Subcutaneous adipose tissue (tissue), 4 donors: ENCODE results near the gene UGT2B7. TPM values are rescaled to one million over a fixed set of nuclear protein-coding genes. Genes with fewer than 3 reads are reported as not detected.

Experiments used
- total RNA-seq, 4 donors: library from RNA; depleted of rRNA; stranded (reverse); fragments of >200 nt; gene quantifications; one replicate each; pipeline ENCODE4 v1.1.0, GENCODE V29; 2016
- TF ChIP-seq, protein P1 (sequence below): fragments of 450-650 bp; IDR thresholded peaks from one replicate; pipeline ENCODE4 v1.5.1; 2016; ENCODE audit warnings: low read depth, mild to moderate bottlenecking, control low read depth, antibody characterized with exemption, moderate library complexity

Gene UGT2B7
- total RNA-seq: not detected

DNA sequence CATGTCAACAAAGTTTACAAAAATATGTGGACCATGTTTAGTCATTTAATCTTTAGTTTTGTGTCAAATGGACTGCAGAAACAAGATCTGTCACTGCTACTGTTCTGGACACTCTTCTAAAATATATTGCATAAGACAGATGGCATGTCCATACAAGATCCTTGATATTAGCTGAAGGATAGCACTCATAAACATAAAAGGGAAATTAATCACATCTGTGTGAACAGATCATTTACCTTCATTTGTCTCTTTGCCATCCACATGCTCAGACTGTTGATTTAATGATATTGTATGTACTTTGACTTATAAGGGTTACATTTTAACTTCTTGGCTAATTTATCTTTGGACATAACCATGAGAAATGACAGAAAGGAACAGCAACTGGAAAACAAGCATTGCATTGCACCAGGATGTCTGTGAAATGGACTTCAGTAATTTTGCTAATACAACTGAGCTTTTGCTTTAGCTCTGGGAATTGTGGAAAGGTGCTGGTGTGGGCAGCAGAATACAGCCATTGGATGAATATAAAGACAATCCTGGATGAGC is at the start of gene UGT2B7:
Gene UGT2B7, plus strand, starts transcription at position 364 of the 546 bp plus-strand sequence. Its CDS starts 47 bp downstream, at position 411.
- TF ChIP-seq, protein P1, sequence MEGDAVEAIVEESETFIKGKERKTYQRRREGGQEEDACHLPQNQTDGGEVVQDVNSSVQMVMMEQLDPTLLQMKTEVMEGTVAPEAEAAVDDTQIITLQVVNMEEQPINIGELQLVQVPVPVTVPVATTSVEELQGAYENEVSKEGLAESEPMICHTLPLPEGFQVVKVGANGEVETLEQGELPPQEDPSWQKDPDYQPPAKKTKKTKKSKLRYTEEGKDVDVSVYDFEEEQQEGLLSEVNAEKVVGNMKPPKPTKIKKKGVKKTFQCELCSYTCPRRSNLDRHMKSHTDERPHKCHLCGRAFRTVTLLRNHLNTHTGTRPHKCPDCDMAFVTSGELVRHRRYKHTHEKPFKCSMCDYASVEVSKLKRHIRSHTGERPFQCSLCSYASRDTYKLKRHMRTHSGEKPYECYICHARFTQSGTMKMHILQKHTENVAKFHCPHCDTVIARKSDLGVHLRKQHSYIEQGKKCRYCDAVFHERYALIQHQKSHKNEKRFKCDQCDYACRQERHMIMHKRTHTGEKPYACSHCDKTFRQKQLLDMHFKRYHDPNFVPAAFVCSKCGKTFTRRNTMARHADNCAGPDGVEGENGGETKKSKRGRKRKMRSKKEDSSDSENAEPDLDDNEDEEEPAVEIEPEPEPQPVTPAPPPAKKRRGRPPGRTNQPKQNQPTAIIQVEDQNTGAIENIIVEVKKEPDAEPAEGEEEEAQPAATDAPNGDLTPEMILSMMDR: no peak

DNA sequence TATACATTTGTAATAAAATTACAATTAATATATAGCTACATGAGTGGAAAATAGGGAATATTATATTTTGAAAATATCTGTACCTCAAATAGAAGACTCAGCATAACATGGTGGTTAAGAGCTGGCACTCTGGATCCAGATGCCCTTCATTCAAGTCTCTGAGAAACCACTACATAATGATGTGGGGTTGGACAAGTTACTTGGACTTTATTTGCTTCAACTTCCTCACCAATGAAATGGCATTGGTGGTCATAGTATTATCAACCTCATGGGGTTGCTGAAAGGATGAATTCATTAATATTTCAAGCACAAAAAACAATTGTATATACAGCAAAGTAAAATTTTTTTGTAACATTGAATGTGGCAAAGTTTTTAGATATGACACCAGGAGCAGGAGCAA is 46.4 kb upstream of the UGT2B7 start:
- TF ChIP-seq, protein P1: no peak

DNA sequence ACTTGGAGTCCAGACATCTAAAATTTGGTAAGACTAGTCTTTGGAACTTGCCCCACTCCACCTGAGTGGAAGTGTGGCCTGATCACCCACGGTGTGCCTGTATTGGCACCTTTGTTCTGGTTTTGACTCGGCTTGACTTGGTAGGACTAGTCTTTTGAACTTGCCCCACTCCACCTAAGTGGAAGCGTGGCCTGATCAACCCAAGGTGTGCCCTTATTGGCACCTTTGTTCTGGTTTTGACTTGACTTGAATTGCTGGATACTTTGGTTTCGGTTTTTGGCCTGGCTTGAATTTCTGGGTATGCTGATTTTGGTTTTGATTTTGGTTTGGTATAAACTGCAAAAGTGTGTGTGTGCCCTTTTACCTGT is 44.7 kb upstream of the UGT2B7 start:
- TF ChIP-seq, protein P1: no peak

DNA sequence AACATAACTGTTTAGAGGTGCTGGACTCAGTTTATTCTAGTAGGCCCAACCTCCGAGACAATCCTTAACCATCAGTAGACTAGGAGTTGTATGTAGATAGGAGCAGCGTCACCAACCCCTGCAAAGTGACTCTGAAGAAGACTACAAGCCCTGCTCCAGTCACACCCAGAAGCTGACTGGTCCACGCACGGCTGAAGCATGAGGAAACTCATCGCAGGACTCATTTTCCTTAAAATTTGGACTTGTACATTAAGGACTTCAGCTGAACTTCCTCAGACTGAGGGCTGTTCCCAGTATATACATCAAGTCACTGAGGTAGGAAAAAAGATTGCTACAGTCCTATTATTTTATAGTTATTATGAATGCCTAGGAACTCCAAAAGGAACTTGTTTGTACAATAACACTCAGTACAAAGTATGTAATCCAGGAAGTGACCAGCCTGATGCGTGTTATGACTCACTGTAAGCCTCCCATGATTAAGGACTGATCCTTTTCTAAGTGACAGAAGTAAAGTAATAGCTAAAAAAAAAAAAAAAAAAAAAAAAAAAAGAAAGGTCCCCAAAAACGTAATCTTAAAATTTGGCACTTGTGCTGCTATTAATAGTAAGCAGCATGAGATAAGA is 41.6 kb upstream of the UGT2B7 start:
- TF ChIP-seq, protein P1: no peak

DNA sequence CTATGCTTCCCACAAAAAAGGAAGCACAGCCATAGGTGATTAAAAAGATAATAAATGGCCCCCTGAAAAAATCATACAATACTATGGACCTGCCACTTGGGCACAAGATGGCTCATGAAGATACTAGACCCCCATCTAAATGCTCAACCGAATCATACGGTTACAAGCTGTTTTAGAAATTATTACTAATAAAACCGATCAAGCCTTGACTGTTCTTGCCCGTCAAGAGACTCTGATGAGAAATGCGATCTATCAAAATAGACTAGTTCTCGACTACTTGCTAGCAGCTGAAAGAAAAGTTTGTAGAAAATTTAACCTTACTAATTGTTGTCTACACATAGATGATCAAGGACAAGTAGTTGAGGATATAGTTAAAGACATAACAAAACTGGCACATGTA is 40.1 kb upstream of the UGT2B7 start:
- TF ChIP-seq, protein P1: no peak

DNA sequence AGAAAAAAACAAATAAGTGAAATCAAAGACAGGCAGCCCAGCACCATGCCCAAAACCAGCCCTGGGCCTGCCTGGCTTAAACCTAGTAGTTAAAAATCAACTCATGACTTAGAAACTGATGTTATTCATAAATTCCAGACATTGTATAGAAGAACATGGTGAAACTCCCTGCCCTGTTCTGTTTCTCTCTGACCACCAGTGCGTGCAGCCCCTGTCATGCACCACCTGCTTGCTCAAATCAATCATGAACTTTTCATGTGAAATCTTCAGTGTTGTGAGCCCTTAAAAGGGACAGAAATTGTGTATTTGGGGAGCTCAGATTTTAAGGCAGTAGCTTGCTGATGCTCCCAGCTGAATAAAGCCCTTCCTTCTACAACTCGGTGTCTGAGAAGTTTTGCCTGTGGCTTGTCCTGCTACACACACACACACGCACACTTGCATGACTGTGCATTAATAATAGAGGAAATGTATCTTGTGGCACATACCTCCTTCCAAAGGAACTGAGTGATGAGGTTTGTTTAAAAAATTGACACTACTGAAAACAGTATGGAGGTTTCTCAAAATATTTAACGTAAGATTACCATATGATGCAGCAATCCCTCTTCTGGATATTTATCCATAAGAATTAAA is 39.2 kb upstream of the UGT2B7 start:
- TF ChIP-seq, protein P1: no peak

DNA sequence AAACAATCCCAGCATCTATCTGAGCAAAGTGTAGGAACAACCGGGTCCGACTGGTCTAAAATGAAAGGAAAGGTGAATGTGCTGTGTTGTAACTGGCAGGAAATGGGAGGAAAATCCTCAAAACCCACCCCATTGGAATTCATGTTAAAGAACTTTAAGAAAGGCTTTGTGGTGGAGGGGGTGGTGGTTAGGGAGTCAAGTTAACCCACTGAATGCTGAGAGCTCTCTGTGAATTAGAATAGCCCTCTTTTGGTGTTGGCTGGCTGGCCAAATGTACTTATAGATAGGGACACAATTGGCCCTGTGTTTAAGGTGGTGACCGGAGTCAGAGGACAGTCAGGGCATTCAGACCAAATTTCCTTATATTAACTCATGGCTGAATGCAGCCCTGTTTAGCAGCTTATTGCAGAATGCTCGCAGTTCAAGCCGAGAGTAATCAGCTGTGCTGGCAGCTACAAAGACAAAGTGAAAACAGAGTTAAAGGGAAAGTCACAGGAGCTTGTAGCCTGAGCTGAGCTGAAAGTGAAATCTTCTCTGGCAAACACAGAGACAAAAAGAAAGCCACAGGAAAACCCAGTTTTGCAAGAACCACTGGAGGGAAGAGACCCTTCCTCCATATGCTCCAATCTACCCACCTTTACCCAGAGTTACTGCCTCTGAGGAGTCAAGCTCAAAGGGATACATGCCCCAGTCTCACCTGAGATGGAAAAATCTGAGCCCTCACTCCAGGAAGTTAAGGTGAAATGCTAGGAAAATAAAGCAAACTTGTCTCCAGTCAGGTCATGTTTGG is 38.5 kb upstream of the UGT2B7 start:
- TF ChIP-seq, protein P1: no peak
